ENCODE measurements around the gene SLC5A2.

- no peak for TF ChIP-seq POLR2AphosphoS5 (IDR thresholded peaks at IDR 0.05; ENCODE audit: low read depth, low read length)
- no peak for TF ChIP-seq TAF1 (IDR thresholded peaks at IDR 0.05; ENCODE audit: borderline replicate concordance, insufficient read depth, low read length)
- TF ChIP-seq, protein P1, sequence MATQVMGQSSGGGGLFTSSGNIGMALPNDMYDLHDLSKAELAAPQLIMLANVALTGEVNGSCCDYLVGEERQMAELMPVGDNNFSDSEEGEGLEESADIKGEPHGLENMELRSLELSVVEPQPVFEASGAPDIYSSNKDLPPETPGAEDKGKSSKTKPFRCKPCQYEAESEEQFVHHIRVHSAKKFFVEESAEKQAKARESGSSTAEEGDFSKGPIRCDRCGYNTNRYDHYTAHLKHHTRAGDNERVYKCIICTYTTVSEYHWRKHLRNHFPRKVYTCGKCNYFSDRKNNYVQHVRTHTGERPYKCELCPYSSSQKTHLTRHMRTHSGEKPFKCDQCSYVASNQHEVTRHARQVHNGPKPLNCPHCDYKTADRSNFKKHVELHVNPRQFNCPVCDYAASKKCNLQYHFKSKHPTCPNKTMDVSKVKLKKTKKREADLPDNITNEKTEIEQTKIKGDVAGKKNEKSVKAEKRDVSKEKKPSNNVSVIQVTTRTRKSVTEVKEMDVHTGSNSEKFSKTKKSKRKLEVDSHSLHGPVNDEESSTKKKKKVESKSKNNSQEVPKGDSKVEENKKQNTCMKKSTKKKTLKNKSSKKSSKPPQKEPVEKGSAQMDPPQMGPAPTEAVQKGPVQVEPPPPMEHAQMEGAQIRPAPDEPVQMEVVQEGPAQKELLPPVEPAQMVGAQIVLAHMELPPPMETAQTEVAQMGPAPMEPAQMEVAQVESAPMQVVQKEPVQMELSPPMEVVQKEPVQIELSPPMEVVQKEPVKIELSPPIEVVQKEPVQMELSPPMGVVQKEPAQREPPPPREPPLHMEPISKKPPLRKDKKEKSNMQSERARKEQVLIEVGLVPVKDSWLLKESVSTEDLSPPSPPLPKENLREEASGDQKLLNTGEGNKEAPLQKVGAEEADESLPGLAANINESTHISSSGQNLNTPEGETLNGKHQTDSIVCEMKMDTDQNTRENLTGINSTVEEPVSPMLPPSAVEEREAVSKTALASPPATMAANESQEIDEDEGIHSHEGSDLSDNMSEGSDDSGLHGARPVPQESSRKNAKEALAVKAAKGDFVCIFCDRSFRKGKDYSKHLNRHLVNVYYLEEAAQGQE (IDR thresholded peaks at IDR 0.05; ENCODE audit: insufficient read depth in 1 of 2, low read depth in 2 of 2, low read length in 2 of 2), result no peak
- no peak for TF ChIP-seq SIN3A (IDR thresholded peaks at IDR 0.05; ENCODE audit: borderline replicate concordance, insufficient read depth, low read length)
Measured at GRCh38 chr16:31484491-31485171, 1.7 kb downstream of the SLC5A2 start.

Measured in PFSK-1 (cell line).